GM23338 (cell line): ENCODE results near the gene REXO2.

ENCODE experiments used
- CREB1 ChIP-seq: fragments of 250-450 bp; sonication (Bioruptor Pico); IDR thresholded peaks from 2 replicates; pipeline ENCODE4 v1.5.0; 2020; ENCODE audit warnings: low read depth, mild to moderate bottlenecking, moderate library complexity
- CTCF ChIP-seq, 2 experiments: fragments of 200-600 bp in 1 of 2; sonication (generic) in 1 of 2; conservative IDR thresholded peaks; 2 replicates each; pipeline versions ENCODE4 v1.5.1 to v1.6.1; 2016 to 2017; ENCODE audit warnings: antibody characterized with exemption in 2 of 2, low read depth in 2 of 2, mild to moderate bottlenecking in 2 of 2, moderate library complexity in 1 of 2
- ETS1 ChIP-seq: IDR thresholded peaks from 2 replicates; pipeline ENCODE4 v1.6.1; 2016; ENCODE audit warnings: antibody characterized with exemption
- EZH2 ChIP-seq: fragments of 200-600 bp; sonication (generic); IDR thresholded peaks from one replicate; pipeline ENCODE4 v1.8.0; 2017; ENCODE audit warnings: antibody characterized with exemption, mild to moderate bottlenecking, low read depth; ENCODE audit not compliant: unreplicated experiment
- EZH2phosphoT487 ChIP-seq: fragments of 200-600 bp; sonication (generic); IDR thresholded peaks from one replicate; pipeline ENCODE4 v1.8.1; 2018; ENCODE audit warnings: antibody characterized with exemption; ENCODE audit not compliant: unreplicated experiment
- JUNB ChIP-seq: IDR thresholded peaks from one replicate; pipeline ENCODE4 v1.6.1; 2016; ENCODE audit warnings: antibody characterized with exemption; ENCODE audit not compliant: unreplicated experiment
- POLR2AphosphoS5 ChIP-seq: IDR thresholded peaks from 2 replicates; pipeline ENCODE4 v1.6.1; 2016; ENCODE audit warnings: antibody characterized with exemption, low read depth
- REST ChIP-seq: IDR thresholded peaks from one replicate; pipeline ENCODE4 v1.6.1; 2018; ENCODE audit warnings: antibody characterized with exemption; ENCODE audit not compliant: unreplicated experiment
- STAT1 ChIP-seq: IDR thresholded peaks from one replicate; pipeline ENCODE4 v1.6.1; 2016; ENCODE audit warnings: antibody characterized with exemption; ENCODE audit not compliant: unreplicated experiment
- ZNF114 ChIP-seq: fragments of 250-450 bp; sonication (Bioruptor Pico); IDR thresholded peaks from 2 replicates; pipeline ENCODE4 v1.5.0; 2020; ENCODE audit warnings: mild to moderate bottlenecking, moderate library complexity
- ZNF331 ChIP-seq: fragments of 250-450 bp; sonication (Bioruptor Pico); IDR thresholded peaks from 2 replicates; pipeline ENCODE4 v1.5.0; 2020; ENCODE audit warnings: low read depth, mild to moderate bottlenecking, moderate library complexity

GRCh38 chr11:114392735-114393667, 46.3 kb upstream of the REXO2 start:
- TF ChIP-seq CTCF (conservative IDR thresholded peaks at IDR 0.05; ENCODE audit: low read depth in 2 of 2) (no peak), EZH2 (no peak), REST (no peak), POLR2AphosphoS5 (no peak), CREB1 (CRISPR knock-in tag) (no peak), ETS1 (no peak), EZH2phosphoT487 (no peak), JUNB (no peak), STAT1 (no peak), ZNF331 (CRISPR knock-in tag) (no peak), ZNF114 (CRISPR knock-in tag) (no peak)
